Fibroblast of skin of abdomen (primary cell): ENCODE measurements around the gene SLC37A1.

ENCODE experiments used
- DNase-seq: peaks from one replicate; pipeline ENCODE4 v3.0.0-alpha.2; 2013

The SLC37A1 gene

DNA sequence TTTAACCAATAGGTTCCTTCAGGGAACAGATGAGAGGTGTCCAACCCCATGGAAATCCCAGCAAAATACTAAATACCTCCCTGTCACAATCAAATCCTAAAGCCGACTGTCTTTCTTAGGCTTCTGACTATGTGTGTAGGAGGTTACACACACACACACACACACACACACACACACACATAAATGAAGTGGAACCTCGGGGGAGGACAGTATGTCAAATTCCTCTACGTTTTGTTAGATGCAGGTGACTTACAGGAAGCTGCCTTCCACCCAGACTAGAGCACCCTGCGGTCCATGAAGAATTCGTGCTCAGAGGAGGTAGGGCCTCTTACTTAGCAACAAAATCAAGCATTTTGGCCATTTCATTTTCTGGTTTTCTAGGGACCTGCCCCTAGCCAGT is 34.1 kb upstream of the SLC37A1 start:
- DNase-seq = no peak

DNA sequence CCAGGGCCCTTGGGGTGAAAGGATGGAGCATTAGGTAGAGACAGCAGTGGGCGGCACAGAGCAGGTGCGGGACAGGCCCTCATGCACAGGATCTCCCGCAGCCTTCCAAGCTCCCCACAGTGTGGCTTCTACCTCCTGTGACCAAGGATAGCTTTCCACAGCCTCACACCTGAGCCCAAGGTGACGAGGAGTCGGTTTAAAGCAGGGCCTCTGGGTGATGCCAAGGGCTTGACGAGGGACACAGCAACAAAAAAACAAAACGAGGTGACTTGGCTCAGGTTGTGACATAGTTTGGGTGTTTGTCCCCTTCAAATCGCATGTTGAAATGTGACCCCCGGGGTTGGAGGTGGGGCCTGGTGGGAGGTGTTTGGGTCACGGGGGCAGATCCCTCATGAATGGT is 32.9 kb upstream of the SLC37A1 start:
- no peak for DNase-seq

DNA sequence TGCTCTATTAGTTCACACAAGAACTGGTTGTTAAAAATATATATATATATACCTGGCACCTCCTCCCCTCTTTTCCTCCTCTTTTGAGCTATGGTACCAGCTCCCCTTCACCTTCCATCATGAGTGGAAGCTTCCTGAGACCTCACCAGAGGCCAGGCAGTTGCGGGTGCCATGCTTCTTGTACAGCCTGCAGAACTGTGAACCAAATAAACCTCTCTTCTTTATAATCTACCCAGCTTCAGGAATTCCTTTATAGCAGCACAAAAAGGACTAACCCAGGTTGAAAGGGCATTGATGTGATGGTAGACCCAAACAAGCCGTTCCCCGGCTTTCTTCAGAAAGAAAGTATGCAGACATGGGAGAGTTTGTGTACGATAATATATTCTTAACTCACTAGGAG is 32.5 kb upstream of the SLC37A1 start:
- no peak for DNase-seq

DNA sequence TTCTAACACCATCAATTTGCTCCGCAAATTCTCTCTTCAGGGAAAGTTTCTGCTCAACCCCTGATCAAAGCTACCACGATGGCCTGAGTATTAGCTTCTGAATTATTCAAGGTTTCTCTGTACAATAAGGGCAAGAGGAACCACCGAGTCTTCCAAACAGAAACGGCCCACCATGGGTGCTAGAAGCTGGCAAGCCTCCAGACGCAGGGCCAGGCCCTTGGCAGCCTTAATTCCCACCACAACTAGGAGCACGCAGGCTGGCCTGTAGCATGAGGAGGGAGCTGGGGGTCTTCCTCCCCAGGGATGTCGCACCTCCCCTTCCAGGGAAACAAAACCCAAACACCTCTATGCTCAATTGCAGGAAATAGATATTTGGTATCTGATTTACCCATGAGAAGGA is 28.7 kb upstream of the SLC37A1 start:
- no peak for DNase-seq

DNA sequence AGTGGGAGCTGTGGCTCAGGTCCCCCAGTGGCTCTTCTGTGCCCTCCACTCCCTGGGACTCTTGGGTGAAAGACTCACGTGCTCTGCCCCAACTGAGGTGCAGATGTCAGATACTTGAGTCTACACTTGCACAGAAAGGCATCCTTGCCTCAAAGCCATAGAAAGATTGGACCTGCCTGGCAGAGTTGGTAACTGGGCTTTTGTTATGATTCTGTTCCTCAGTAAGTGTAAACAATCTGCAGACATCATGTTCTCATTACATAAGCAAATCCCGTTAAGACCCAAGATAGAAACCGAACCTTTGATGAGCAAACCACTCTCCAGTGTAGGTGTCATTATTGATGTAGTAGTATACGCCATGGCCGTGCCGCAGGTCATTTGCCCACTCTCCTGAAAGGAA is 27.6 kb upstream of the SLC37A1 start:
- no peak for DNase-seq

DNA sequence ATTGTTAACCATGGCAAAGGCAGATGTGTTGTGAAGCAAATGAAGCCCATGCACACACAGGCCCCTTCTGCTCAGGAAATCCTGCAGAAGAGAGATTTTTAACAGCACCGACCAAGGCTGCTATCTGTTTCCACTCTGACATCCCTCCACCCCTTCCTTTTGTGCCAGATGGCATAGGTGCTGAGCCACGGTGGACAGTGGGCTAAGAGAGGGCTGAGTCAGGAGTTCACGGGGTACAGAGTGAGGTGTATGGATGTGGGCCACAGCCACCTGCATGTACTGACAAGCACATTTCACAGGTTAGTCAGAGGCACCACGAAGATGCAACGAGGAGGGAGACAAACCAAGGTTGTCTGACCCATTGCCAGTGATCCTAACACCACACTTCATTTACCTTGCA is 27.1 kb upstream of the SLC37A1 start:
- DNase-seq = no peak

DNA sequence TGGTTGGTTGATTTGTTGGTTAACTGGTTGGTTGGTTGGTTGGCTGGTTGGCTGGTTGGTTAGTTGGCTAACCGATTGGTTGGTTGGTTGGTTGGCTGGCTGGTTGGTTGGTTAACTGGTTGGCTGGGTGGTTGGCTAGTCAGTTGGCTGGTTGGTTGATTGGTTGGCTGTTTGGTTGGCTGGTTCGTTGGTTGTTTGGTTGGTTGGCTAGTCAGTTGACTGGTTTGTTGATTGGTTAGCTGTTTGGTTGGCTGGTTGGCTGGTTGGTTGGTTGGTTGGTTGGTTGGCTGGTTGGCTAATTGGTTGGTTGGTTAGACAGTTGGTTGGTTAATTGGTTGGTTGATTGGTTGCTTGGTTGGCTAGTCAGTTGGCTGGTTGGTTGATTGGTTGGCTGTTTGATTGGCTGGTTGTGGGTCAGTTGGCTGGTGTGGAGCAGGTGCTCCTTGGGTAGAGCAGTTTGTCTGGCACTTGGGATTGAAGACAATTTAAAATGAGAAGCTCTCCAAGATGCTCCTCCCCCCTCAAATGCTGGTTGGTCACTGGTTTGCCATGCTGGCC is 24.6 kb upstream of the SLC37A1 start:
- DNase-seq = no peak

DNA sequence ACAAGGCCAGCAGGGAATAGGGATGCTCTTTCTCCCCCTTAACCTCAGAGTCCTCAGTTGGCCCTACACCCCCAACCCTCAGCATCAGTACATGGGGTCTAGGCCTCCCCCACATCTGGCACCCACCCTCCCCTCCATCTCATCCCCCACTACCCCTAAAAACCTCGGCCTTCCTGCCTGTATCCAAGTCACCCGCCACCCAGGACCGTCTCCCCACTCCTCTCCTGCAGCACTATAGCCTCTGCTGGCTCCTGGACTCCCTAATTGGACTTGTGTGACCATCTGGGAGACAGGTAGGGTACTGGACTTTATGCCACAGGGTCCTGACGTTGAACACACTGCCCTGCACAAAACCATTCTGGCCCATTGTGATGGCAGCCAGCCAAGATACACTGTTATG is 23.7 kb upstream of the SLC37A1 start:
- no peak for DNase-seq

DNA sequence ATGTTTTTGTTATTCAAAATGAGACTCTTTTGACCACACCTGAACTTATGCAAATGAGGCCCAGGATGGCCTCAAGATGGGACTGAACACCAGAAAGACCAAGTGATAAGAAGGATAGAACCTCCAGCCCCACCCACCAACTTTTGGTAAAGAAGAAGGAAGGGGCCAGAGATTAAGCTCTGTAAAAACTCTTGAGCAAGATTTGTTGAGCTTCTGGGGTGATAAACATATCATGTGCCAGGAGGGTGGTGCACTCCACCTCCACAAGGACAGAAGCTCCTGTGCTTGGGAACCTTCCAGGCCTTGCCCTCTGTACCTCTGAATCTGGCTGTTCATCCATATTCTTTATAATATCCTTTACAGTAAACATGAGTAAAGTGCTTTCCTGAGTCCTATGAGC is 22.9 kb upstream of the SLC37A1 start:
- DNase-seq = no peak

DNA sequence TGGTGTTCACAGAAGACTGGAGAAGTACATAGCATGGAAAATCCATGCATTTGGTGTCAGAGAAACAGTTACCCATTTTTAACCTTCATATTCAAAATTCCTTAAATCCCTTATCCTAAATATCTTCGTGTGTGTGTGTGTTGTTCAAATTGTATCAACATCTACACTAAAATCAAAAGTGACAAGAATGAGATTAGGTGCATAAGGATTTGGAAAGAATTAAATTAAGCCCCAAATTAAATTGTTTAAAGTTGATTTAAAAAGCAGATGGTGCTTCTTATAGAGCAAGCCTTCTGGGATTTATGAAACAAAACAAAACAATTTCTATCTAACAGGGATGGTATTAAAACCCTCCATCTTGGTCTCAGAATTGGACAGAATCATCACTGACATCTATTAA is 22.3 kb upstream of the SLC37A1 start:
- no peak for DNase-seq

DNA sequence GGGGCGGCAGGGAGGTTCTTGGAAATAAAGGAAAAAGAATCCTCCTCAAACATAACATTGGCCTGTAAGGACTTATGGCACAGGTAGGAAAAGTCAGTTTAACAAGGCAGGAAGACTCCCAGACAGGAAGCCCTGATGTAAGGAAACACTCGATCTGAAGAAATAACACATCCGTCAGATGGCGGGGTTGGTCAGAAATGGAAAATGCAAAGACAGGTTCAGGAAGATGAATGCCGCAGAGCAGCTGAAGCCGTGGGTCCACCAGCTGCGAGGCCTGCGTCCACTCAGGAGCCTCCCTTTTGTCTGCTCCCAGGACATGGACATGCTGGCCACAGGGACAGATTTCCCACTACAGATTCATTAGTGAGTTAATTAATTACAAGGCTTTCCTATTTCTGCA is 21.5 kb upstream of the SLC37A1 start:
- DNase-seq = no peak

DNA sequence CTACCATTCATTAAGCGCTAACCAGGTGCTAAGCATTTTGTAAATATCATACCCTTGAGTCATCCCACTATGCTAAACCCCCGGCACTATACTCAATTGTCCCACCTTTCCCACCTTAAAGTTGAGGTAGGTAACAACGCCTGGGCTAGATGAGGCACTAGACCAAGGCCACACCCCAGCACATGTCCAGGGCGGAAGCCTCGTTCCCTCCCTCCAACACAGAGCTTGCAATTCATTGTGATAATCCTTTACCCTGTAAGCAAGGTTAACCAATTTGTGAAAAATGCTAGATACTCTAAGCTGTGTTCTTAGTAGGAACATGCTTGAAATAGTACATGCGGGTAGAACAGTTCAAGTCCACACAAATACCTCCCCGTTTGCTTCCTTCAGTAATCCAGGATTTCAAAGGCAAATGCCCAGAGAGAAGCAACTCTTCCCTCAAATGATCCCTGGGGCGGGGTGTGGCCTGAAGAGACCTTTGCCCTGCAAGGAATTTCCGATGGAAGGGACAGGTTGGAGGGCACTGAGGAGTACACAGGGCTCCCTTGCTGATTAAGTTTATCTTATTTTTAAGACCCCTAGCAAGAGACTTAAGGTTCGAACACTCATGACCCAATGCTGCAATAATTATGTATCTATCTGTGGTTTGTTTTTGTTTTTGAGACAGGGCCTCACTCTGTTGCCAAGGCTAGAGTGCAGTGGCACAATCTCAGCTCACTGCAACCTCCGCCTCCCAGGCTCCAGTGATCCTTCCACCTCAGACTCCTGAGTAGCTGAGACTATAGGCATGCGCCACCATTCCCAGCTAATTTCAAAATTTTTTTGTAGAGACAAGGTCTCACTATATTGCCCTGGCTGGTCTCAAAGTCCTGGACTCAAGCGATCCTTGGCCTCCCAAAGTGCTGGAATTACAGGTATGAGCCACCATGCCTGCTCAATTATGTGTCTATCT is 20.3 kb upstream of the SLC37A1 start:
- no peak for DNase-seq

DNA sequence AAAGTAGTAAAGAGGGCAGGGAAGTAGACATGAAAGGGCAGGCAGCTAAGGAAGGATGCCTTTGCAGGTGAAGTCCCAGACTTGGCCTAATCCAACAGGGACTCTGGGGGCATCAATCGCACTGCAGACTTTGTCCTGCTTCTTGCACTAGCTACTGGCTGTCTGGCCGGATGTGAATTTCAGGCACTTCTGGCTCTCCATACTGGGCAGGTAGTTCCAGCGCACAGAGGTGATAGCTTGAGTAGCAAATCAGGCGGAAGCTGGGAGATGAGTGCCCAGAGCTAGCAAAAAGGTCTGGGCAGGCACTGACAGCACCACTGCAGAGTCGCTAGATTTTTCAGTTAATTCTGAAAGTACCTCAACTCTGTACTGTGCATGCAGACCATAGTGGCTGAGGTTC is 18.6 kb upstream of the SLC37A1 start:
- DNase-seq = no peak

DNA sequence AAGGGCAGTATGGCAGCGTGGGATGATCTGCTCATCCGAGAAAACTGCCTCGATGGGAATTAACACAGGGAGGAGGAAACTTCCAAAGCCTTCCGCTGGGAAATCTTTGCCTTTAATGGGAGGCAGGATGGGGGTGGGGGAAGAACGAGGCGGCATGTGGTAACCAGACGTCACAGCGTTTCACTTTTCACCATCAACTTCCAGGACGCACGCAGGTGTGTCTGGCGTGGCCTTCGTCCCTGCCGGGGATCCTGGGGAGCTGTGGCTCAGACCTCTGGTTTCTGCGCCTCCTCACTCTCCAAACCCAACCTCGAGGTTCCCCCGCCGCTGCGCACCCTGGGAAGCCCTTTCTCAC is 17.9 kb upstream of the SLC37A1 start:
- DNase-seq = no peak

DNA sequence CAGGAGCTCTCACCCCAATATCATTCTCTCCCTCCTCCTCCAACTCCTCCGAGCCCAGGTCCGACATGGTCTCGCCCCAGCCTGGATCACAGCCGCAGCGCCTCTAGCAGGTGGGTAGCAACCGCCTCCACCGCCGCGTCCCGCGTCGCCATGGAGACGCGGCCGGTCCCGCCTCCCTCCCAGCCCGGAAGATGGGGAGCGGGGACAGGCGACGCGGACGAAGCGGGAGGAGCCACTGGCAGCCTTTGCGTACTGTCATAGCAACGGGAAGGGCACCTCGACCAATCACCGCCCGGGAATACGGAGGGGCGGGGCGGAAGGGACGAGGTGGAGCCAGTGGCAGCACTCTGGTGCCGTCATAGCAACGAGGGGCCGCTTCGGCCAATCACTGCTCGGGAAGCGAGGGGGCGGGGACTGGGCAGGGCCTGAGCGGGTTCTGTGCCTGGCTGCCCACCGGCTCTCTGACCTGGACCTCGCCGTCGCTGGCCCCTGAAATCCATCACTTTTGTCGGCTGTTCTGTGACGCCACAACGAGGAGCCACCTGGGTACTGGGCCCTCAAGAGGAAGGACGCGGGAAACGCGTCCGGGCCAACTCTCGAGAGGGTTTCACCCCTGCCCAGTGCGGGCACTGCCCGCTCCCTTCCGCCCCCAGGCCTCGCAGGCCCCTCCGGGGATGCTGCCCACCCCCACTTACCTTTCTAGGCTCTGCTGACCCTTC is 17.4 kb upstream of the SLC37A1 start, which contains the start of gene RSPH1:
Gene RSPH1, minus strand, starts transcription at position 105 of the 719 bp plus-strand sequence. Its CDS starts 38 bp downstream, at position 67.
- peak; percentile 98 for DNase-seq

DNA sequence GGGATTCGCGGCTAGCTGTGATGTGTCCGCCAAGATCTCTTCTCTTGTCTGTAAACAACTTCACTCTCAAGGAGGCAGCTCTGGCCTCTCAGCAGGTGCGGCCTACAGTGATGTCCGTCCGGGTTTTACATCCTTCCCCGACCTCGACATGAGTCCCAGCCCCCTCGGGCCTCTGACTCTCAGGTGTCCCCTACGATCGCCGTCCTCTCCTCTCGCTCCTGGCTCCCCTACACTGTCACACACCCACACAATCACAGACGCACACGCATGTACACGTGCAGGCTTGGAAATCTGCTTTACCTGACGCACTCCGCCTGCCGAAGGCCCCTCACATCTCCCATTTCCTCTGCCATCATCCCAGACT is 16.8 kb upstream of the SLC37A1 start:
- DNase-seq = no peak

DNA sequence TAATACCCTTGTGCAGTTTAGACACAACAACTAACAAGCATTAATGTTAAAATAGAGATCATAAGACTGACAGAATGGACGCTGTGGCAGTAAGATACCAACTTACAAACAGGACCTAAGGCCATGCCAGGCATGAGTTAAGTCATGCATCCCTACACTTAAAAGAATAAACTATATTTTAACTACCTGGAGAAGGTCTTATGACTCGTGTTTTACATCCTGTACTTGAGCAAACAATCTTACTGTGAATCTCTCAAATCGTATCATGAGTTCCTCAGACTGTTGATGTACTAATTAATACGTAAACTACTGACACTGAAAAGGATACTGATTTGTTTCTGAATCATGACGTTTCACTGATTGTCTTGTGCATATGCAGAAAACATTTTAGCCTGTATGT is 15.6 kb upstream of the SLC37A1 start:
- no peak for DNase-seq

DNA sequence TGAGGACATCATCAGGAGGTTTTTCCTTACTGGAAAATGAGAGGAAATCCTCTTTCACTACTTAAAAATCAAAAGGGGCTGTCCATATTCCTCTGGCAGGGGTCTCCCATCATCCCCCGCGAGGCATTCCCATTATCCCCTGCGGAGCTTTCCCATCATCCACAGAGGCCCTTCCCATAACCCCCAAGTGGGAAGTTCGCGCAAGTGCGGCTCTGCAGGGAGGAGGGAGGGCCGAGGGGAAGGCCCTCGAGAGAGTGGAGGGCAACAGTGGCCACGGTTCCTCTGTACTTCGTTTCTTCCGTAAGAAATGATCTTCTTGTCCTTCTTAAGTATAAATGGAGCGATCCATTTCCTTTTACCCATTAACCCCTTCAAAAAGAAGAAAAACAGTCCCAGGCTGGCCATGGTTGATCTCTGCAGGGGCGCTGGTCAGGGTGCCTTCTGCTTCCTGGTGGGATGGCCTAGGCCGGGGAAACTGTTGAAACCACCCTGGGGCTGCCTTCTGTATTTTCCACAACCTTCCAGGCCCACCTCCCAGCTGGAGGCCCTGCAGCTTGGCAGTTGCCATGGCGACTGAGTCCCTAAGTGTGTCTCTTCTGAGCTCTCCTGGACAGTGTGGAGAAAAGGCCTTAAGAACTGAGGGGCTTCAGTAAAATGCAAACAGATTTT is 14.1 kb upstream of the SLC37A1 start:
- no peak for DNase-seq

DNA sequence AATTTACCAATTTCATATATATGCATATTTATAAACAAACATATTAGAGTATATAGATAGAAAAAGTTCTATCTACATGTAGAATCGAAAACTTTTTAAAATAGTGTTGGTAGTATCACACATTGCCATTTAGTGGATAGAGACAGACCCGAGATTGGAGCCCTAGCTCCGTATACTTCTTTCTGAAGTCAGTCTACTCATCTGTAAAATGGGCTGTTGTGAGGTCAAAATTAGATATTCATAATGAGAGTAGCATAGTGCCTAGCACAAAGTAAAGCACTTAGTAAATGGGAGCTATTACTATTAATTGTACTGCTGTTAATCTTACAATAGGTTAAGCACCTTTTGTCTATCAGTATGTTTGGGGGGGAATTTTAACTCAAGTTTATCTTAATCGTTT is 13.4 kb upstream of the SLC37A1 start:
- no peak for DNase-seq

DNA sequence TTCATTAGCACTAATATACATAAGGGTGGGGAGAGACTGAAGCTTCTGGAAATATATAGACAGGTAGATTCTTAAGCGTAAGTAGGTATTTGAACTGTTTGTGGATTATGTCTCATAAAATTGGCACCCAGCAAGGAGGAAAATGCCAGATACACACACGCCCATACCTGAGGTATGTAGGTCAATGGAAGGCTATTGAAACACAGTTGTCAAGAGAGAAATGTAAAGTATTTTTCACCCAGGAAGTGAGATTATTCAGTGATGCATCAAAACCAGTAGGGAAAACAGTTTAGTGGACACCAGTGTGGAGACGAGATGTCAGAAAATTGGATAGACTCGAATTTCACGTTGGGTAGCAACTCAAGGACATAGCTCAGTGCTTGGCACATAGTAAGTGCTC is 12.9 kb upstream of the SLC37A1 start:
- DNase-seq = no peak

DNA sequence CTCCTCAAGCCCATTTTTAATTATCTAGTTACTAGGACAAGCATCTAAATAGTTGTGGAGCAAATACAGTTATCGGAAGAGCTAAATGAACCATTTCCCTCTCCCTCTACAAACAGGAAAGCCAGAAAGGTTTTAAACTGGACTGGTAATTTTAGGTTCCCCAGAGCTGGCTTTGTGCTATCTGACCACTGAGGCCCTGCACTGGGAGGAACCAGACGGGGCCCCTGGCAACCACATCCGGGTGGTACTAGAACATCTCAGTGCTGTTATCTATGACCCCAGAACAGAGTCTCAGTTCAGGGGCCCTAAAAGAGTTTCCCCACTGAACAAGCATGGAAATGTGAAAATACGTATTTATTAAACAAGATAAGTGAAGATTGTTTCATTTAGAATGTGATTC is 9.9 kb upstream of the SLC37A1 start:
- no peak for DNase-seq

DNA sequence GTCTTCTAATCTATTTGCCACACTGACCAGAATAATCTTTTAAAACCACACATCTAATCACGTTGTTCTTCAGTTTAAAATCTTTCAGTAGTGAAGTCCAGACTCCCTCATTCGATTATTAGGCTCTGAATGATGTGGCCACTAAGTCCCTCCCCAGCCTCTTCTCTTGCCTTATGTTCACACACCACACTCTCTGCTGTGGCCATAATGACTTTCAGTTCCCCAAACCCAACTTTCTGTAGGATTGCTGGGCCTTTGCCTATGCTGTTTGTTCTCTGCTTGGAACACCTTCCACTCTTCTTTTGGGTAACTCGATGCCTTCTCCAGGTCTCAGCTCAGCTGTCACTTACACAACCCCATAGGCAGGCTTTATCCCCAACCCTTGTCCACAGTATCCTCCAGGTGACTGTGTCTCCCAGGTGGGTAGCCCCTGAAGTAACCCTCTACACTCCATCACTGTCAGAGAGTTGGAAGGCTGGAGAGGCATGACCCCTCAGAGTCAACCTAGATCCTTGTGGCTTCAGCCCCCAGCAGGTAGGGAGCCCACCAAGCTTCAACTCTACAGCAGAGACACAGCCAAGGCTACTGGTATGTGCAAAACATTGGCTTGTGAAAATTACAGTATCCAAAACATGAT is 8.4 kb upstream of the SLC37A1 start:
- DNase-seq = no peak

DNA sequence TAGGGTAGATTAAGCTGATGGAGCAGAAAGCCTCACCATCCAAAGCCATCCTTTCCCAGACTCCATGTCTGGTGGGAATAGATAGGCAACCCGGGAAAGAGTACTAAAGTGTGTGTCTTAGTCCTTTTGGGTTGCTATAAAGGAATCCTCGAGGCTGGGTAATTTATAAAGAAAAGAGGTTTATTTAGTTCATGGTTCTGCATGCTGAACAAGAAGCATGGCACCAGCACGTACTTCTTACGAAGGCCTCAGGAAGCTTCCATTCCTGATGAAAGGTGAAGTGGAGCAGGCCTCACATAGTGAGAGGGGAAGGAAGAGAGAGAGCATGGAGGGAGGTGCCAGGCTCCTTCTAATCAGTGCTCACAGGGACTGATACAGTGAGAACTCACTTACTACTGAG is 6.2 kb upstream of the SLC37A1 start:
- no peak for DNase-seq
